DMS 273 (cell line): ENCODE results near the gene CD36.
A peak's percentile ranks its signal among the peaks of the same experiment; 100 is the strongest.
"Not testable (repeated sequence)": the region's sequence is repeated elsewhere in the genome, so short reads cannot be mapped to it uniquely, and the experiment has no call there.

ENCODE experiments used
- DNase-seq: peaks from one replicate; lab custom pipeline; 2025; ENCODE audit not compliant: unreplicated experiment; lab: John Stamatoyannopoulos, UW

CD36 gene

DNA sequence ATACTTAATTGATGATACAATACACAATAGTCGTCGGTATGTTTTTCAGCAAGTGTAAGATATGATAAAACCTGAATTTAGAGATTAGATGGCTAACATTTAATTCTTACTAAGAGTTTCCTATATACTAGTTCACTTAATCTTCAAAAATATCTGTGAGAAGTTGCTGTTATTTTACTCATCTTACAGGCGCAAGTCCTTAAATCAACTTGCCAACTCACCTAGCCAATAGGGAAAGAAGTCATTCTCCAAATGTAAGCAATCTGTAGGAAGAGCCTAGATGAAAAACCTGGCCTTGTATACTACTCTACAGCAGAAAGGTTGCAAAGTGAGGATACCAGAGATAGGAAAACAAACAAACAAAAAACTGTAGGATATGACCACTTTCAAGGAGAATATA is 10.6 kb downstream of the CD36 start:
- DNase-seq = no peak

DNA sequence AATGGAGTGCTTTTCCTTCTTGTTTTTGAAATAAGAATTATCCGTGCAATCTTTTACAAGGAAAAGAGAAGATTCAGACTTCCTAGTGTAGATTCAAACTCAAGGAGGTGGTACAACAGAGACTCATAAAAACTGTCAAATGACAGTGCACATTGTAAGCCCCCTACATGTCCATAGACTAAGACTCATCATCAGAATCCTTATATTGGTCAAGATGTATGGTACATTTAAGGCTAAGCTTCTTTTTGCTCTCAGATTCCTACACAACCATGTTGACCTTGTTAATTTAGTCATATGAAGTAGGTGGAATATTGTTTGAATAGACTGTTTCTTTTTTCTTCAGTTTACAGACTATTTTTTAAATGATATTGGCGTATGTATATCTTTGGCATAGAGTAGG is 11.6 kb downstream of the CD36 start:
- DNase-seq = no peak

DNA sequence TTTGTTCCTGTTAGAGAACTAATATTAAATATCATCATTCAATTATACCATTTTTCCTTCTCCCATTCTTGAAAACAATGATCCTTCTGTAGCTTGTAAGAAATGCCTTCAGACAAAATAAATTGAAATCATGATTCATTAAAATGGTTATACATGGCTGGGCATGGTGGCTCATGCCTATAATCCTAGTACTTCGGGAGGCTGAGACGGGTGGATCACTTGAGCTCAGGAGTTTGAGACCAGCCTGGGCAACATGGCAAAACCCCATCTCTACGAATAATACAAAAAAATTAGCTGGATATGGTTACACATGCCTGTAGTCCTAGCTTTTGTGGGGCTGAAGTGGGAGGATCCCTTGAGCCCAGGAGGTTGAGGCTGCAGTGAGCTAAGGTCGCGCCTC is 13.0 kb downstream of the CD36 start:
- no peak for DNase-seq

GRCh38 chr7:80653244-80653643 is 14.8 kb downstream of the CD36 start:
- DNase-seq = no peak

GRCh38 chr7:80654887-80655340 is 16.5 kb downstream of the CD36 start:
- DNase-seq = no peak

- no peak for DNase-seq
These were observed 17.6 kb downstream of the CD36 start for GRCh38 chr7:80656029-80656428.

DNA sequence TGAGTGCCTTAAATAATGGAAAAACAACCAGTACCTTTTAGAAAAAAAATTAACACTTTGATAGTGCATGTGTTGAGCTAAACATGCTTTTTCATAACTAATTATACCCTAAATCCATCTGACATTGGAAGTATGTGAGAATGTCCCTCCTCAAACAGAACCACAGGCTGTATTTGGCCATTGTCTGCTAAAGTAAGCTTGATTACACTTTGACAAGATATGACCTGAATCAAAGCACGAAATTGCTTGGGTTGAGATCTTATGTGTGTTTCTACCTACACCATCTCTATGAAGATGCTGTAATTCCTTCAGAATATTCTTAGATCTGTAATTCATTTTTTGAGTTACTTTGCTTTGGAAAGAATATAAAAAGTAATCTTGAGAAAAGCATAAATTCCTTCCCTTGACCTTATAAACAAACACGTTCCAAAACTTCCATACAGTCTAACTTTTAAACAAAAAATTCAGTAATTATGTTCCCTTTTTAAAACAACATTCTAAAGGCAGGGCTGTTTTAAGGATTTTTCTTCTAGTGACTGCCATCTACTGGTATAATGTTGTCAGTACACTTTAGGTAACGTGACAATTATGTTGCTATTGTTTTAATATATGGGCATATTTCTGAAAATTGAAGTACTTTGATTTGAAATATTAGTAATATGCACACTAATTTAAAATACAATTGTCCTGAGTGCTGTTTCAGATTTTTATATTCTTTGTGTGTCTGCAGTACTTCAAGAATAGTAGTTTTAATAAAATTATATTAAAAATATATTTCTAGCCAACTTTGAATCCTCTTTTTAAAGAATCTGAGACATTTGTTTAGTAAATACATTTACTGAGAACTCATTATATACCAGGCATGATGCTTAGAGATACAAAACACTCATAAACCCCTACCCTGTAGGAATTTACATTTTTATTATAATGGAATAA is 20.9 kb downstream of the CD36 start:
- peak; percentile 51 for DNase-seq

DNA sequence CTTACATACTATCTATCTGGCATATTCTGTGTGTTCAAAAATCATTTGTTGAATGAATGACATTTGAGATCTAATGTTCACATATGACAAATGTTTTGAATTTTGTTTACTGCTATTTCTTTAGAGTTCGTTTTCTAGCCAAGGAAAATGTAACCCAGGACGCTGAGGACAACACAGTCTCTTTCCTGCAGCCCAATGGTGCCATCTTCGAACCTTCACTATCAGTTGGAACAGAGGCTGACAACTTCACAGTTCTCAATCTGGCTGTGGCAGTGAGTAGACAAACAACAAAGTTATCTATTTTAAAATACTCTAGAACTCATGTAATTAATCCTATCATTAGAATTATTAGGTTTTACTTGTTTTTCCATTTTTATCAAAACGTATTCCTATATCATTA is 22.5 kb downstream of the CD36 start:
- DNase-seq = no peak

- DNase-seq = no peak
These were observed 23.3 kb downstream of the CD36 start for GRCh38 chr7:80661729-80662128.

- no peak for DNase-seq
These were observed 23.8 kb downstream of the CD36 start for GRCh38 chr7:80662252-80662651.

DNA sequence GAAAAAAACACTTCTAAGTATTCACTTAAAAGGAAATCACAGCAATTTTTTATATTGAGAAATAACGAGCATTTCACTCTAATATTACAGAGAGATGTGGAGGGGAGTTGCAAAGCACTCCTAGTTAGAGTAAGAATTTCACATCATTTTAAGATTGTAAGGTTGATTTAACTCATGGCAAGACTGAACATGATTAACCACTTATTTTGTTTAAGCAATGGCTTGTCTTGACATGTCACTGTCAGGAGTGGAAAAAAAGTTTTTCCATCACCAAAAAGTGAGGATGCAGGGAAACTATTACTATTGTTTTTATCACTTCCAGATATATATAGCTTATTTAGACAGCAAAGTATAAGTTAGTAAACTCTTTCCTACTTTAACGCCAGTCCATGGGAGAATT is 27.1 kb downstream of the CD36 start:
- DNase-seq = peak; percentile 34

DNA sequence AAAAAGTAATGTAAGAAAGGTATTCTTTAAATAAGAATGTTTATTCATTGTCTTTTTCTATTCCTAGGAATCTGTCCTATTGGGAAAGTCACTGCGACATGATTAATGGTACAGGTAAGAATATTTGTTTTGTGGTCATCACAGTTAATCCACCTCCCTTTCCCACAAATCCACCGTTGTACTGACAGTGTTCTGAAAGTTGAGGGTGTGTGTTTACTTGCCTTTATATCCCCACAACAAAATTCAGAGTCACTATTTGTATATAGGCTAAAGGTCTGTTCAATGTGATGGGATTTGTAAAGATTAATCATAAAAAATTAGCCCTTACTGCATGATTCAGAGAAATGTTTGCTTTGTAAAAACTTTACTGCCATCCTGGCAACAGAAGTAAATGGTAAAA is 27.9 kb downstream of the CD36 start:
- DNase-seq = no peak

DNA sequence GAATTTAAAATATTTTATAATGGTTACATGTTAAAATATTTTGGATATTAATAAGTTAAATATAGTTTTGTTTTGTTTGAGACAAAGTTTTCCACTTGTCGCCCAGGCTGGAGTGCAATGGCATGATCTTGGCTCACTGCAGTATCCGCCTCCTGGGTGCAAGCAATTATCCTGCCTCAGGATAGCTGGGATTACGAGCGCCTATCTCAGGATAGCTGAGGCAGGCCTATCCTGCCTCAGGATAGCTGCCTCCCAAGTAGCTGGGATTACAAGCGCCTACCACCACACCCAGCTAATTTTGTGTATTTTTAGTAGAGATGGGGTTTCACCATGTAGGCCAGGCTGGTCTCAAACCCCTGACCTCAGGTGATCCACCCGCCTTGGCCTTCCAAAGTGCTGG is 30.9 kb downstream of the CD36 start:
- not testable (repeated sequence) for DNase-seq

DNA sequence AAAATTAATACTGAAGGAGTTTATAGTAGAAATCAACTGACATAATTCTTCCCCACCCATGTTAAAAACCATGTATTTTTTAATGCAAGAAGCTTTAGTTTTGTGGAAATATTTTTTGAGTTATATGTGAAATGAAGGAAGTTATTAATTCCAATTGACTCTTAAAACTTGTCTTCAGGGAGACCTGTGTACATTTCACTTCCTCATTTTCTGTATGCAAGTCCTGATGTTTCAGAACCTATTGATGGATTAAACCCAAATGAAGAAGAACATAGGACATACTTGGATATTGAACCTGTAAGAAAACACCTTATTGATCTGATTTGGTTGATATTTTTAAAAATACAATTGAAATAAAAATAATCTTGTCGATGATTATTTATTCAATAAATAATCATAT is 33.3 kb downstream of the CD36 start:
- no peak for DNase-seq

DNA sequence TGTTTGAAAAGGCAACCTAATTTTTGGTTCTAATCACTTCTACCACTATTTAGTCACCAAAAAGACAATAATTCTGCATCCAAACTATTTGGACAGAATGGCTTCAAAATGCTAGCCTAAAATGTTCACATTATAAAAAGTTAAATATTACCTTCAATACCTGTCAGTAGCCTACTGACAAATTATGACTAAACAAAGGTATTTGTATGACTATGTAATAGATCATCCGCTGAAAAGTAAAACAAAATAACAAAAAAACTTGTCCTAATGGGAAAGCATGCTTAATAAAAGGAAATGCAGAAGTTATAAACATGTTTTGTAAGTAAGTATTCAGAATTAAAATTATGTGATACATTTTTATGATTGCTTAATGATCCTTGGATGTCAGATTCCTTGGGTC is 36.6 kb downstream of the CD36 start:
- no peak for DNase-seq

DNA sequence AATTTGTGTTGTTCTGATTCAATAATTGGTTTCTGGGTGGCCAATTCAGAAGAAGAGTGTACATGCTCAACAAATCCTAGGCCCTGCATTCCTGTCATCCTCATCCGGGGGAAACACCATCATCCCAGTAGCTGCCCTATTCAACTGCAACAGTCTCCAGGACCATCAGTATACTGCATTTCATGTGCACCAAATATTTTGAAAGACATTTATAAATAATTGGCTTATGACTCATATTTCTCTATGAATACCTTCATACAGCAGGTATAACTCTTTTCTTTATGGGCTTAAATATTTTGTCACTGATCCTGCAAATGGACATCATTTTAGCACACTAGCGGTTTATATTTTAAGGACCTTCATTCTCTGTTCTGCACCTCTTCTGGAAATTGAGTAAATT is 38.0 kb downstream of the CD36 start:
- DNase-seq = no peak

DNA sequence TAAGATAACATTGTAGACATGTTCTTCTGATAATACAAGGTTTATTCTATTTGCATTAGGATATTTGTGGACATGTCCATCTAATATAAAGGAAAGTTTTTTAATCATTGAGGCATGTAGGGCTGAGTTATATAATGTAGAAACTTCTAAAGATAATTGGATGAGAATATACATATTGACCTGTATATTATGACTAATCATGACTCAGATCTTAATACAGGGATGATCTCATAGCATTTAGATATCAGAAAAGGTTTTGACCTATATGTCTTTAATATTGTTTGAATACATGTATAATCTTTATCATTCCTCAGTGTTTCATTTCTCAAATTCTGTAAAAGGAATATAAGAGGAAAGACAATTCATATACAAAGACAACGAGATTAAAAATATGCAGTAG is 39.2 kb downstream of the CD36 start:
- no peak for DNase-seq

DNA sequence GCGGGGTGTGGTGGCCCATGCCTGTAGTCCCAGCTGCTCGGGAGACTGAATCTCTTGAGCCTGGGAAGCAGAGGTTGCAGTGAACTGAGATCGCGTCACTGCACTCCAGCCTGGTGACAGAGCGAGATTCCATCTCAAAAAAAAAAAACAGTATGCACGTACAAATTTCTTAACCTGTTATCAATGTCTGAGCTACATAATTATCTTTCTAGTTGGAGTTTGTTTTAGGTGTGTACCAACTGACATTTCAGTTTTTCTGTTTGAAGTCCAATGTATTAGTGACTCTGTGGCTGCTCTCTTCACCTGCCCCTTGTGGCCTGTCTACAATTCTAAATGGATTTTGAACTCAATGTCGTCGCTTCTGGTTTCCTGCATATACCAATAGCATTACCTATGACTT is 40.3 kb downstream of the CD36 start:
- no peak for DNase-seq

DNA sequence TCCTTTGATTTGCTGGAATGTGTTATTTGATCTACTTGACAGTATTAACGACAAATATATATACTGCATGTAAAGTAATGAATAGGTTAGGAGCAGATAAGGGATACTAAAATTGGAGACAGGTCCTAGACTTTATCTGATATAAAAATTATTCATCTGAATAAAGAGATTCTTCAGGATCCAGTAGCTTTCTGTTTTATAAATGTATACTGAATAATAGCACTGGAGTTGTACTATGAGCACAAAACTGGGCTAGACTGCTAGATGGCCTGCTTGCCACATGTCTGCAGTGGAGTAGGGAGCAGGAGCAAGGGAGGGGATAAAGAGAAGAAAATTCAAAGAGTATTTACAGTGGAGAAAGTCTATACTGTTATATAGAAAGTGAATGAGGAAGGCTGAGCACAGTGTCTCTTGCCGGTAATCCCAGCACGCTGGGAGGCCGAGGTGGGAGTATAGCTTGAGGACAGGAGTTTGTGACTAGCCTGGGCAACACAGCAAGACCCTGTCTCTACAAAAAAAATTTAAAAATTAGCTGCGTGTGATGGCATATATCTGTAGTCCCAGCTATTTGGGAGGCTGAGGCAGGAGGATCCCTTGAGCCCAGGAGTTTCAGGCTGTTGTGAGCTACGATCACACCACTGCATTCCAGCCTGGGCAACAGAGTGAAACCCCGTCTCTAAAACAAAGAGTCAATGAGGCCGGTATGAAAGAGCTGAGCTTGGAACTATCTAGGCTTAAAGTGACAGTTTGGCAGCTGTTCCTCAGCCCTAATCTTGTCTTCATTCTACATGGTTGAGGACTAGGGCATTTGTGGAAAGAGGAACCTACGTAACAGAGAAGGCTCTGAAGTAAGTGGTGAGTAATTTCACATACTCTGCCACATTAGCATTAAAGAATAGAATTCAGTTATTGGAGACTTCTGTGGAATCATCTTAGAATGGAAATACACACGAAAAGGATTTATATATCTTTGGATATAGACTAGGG is 41.8 kb downstream of the CD36 start:
- no peak for DNase-seq

DNA sequence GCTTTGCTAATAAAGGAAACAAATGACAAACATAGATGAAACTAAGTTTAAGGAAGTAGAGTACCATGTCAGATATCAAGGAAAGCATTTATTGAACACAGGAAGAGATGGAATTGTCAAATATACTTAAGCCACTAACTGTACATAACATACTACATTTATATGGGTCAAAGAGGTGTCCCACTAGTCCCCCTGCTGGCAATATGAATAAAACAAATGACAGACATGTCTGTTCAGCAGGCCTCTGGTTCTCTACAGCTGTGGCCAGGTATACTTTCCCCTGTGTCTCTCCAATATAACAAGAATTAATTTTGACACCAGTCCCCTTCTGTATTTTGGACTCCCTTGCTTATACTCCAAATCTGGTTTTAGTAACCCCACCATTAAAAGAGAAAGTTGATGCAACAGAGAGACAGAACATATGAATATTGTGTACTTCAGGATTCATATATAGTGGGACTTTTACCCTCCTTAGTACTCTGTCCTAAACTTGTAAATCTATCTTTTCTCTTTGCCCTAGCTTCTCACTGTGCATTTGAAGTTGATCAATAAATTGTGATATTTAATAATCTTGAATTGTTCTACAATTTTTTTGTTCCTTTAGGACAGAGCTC is 42.9 kb downstream of the CD36 start:
- DNase-seq = peak; percentile 71

GRCh38 chr7:80682744-80683143 is 44.3 kb downstream of the CD36 start:
- no peak for DNase-seq
